Uterus (tissue), 4 donors: Measurements from ENCODE around the gene SLC25A21. TPM values are rescaled to one million over a fixed set of nuclear protein-coding genes. Genes with fewer than 3 reads are reported as not detected.
"Not testable (repeated sequence)": the region's sequence is repeated elsewhere in the genome, so short reads cannot be mapped to it uniquely, and the experiment has no call there.

Source experiments
- DNase-seq, 2 donors: peaks; one replicate each; pipeline ENCODE4 v3.0.0-alpha.2; 2019 to 2020
- H3K27ac ChIP-seq, 2 donors: fragments of 200-600 bp; sonication (generic); 1 replicate in 1 of 2; 2 replicates in 1 of 2; pipeline ENCODE4 v1.5.1; 2016 to 2018
- H3K27me3 ChIP-seq, 2 donors: fragments of 200-600 bp; sonication (generic); one replicate each; pipeline ENCODE4 v1.5.1; 2018 to 2019; ENCODE audit warnings: control low read depth in 1 of 2
- H3K36me3 ChIP-seq, 2 donors: fragments of 200-600 bp; sonication (generic); one replicate each; pipeline ENCODE4 v1.5.1; 2019; ENCODE audit warnings: control low read depth in 1 of 2
- H3K4me1 ChIP-seq, 2 donors: fragments of 200-600 bp; sonication (generic); one replicate each; pipeline ENCODE4 v1.5.1; 2018 to 2019; ENCODE audit warnings: control low read depth in 1 of 2
- H3K4me3 ChIP-seq, 2 donors: fragments of 200-600 bp; sonication (generic); 1 replicate in 1 of 2; 2 replicates in 1 of 2; pipeline ENCODE4 v1.5.1; 2018 to 2019; ENCODE audit warnings: mild to moderate bottlenecking in 1 of 2
- H3K9me3 ChIP-seq, 2 donors: fragments of 200-600 bp; sonication (generic); one replicate each; pipeline ENCODE4 v1.5.1; 2019; ENCODE audit warnings: control low read depth in 1 of 2
- CTCF ChIP-seq, 4 experiments: fragments of 200-600 bp in 2 of 4; fragments of 450-650 bp in 2 of 4; sonication (generic) in 2 of 4; IDR thresholded peaks; one replicate each; pipeline ENCODE4 v1.5.1; 2016 to 2019; ENCODE audit warnings: antibody characterized with exemption in 4 of 4, mild to moderate bottlenecking in 2 of 4, moderate library complexity in 1 of 4
- POLR2A ChIP-seq, 2 donors: fragments of 450-650 bp; IDR thresholded peaks; one replicate each; pipeline ENCODE4 v1.6.1; 2016; ENCODE audit warnings: antibody characterized with exemption in 2 of 2, mild to moderate bottlenecking in 1 of 2, moderate library complexity in 1 of 2
- intact Hi-C: fragments of 100-400 bp; cut with DNase I; formaldehyde crosslinking; loops from one replicate; pipeline ENCODE4 v1.15.1; 2023; ENCODE audit warnings: low total_unique reads
- total RNA-seq, 4 donors: library from RNA; depleted of rRNA in 3 of 4; stranded (reverse); fragments of >200 nt in 3 of 4; gene quantifications; one replicate each; pipeline versions ENCODE4 v1.1.0 to v1.2.4, GENCODE V29; 2014 to 2023
- donor health status: DM: yes; HTN: yes; CAD: no.

SLC25A21 gene
- total RNA-seq, 4 donors from 2014 or later, result under 0.01 to 3.0 (median 2.0) TPM; not detected in 1

- Histone ChIP-seq H3K4me1 (no peaks in the 10 kb centered on the region), H3K27ac (no peak overlapping the region), H3K4me3 (no peak overlapping the region), H3K36me3 (no peaks in the 10 kb centered on the region), H3K9me3 (no peaks in the 10 kb centered on the region), H3K27me3 (no peaks in the 10 kb centered on the region)
- no peak for DNase-seq
- TF ChIP-seq CTCF (IDR thresholded peaks at IDR 0.05) (no peak), POLR2A (IDR thresholded peaks at IDR 0.05) (no peak)
- intact Hi-C loops, result no loop called here
These were observed 458.3 kb downstream of the SLC25A21 start for GRCh38 chr14:36713960-36714703.

- TF ChIP-seq CTCF (IDR thresholded peaks at IDR 0.05) (no peak), POLR2A (IDR thresholded peaks at IDR 0.05) (no peak)
- H3K9me3 ChIP-seq, result no peaks in the 10 kb centered on the region
- no peaks in the 10 kb centered on the region for H3K36me3 ChIP-seq
- no peak for DNase-seq
- no peak overlapping the region for H3K4me3 ChIP-seq
- H3K4me1 ChIP-seq, result no peaks in the 10 kb centered on the region
- intact Hi-C loops, result no loop called here
- H3K27me3 ChIP-seq, result no peaks in the 10 kb centered on the region
- H3K27ac ChIP-seq, result no peak overlapping the region
These were observed 464.8 kb downstream of the SLC25A21 start for GRCh38 chr14:36707570-36707969.

GRCh38 chr14:36702474-36702873, 469.9 kb downstream of the SLC25A21 start:
- DNase-seq, result no peak
- Histone ChIP-seq H3K4me1 (no peaks in the 10 kb centered on the region), H3K27ac (no peak overlapping the region), H3K4me3 (no peak overlapping the region), H3K9me3 (no peaks in the 10 kb centered on the region), H3K36me3 (no peaks in the 10 kb centered on the region), H3K27me3 (no peaks in the 10 kb centered on the region)
- intact Hi-C loops, result no loop called here
- TF ChIP-seq CTCF (IDR thresholded peaks at IDR 0.05), result no peak
- TF ChIP-seq POLR2A (IDR thresholded peaks at IDR 0.05), result no peak

GRCh38 chr14:36701132-36701531, 471.3 kb downstream of the SLC25A21 start:
- Histone ChIP-seq H3K27ac (no peak overlapping the region), H3K4me3 (no peak overlapping the region), H3K9me3 (no peaks in the 10 kb centered on the region), H3K27me3 (no peaks in the 10 kb centered on the region), H3K4me1 (no peaks in the 10 kb centered on the region), H3K36me3 (no peaks in the 10 kb centered on the region)
- no peak for TF ChIP-seq POLR2A (IDR thresholded peaks at IDR 0.05)
- no peak for TF ChIP-seq CTCF (IDR thresholded peaks at IDR 0.05)
- DNase-seq, result no peak
- intact Hi-C loops, result no loop called here

GRCh38 chr14:36700651-36701050, 471.8 kb downstream of the SLC25A21 start:
- H3K4me1 ChIP-seq, result no peaks in the 10 kb centered on the region
- no peak overlapping the region for H3K27ac ChIP-seq
- TF ChIP-seq CTCF (IDR thresholded peaks at IDR 0.05) (no peak), POLR2A (IDR thresholded peaks at IDR 0.05) (no peak)
- no peaks in the 10 kb centered on the region for H3K27me3 ChIP-seq
- DNase-seq, result no peak
- intact Hi-C loops, result no loop called here
- H3K4me3 ChIP-seq, result no peak overlapping the region
- H3K9me3 ChIP-seq, result no peaks in the 10 kb centered on the region
- no peaks in the 10 kb centered on the region for H3K36me3 ChIP-seq

- H3K36me3 ChIP-seq, H3K27ac ChIP-seq, intact Hi-C loops, H3K9me3 ChIP-seq, H3K4me1 ChIP-seq, H3K4me3 ChIP-seq, H3K27me3 ChIP-seq, DNase-seq: not testable (repeated sequence)
These were observed 473.0 kb downstream of the SLC25A21 start for GRCh38 chr14:36699420-36699819.
